HG03342 (cell line): ENCODE results near the gene SERHL2.
"Not testable (repeated sequence)": the region's sequence is repeated elsewhere in the genome, so short reads cannot be mapped to it uniquely, and the experiment has no call there.

Source experiments
- ATAC-seq: cut with Tn5 transposase; IDR thresholded peaks from one replicate; pipeline ENCODE4 v1.9.1; 2021; ENCODE audit warnings: mild to moderate bottlenecking, moderate library complexity; ENCODE audit not compliant: unreplicated experiment

SERHL2 gene, protein sequence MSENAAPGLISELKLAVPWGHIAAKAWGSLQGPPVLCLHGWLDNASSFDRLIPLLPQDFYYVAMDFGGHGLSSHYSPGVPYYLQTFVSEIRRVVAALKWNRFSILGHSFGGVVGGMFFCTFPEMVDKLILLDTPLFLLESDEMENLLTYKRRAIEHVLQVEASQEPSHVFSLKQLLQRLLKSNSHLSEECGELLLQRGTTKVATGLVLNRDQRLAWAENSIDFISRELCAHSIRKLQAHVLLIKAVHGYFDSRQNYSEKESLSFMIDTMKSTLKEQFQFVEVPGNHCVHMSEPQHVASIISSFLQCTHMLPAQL

DNA sequence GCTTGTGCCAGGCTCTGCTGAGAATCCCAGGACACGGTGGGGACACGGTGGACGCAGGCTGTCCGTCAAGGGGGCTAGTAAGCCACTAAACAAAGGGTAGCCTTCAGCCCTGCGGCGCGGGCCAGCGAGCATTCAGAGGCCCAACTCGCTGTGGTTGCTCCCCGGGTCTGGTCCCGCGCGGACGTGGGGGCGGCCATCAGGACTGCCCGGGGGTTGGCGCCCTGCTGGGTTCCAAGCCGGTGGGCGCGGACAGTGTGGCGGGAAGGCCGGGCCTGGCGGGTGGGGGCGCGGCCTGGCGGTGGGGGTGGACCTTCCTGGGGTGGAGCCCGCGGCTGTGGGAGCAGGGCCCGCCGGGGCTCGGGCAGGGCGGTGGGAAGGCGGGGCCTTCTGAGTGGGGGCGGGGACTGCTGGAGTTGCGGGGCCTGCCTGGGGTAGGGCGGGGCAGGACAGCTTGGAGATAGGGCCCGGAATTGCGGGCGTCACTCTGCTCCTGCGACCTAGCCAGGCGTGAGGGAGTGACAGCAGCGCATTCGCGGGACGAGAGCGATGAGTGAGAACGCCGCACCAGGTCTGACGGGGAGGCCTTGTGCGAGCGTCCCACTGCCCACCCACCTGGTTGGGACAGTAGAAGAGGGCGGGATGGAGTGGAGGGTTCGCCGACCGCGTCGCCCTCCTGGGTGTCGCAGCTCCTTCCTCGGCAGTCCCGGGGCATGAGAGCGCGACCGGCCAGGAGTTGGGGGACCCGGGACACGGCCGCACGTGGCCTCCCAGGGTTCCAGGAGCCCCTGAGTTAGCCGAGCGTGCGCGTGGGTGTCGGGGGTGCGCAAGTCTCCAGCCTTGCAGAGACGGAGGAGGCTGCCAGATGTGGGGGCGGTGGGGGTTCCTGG is at the start of gene SERHL2:
Gene SERHL2 (plus strand): TSS at position 482 of the 887 bp plus-strand sequence. CDS start 65 bp downstream, at position 547.
- no peak for ATAC-seq

GRCh38 chr22:42508327-42508974 is 45.3 kb upstream of the SERHL2 start:
- not testable (repeated sequence) for ATAC-seq

DNA sequence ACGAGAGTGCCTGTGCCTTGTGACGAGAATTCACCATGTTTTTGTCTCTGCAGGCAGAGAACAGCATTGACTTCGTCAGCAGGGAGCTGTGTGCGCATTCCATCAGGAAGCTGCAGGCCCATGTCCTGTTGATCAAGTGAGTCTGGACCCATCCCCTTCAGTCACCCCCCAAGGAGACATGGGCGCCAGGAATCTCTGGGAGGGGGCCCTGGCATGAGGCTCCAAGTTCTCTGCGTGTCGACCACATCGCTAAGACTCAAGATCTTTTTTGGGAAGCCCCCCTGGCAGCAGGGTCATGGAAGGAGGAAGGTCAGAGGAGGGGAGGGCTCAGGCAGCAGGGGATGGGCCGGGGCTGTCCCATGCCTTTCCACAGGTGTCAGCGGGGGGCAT is 44.8 kb upstream of the SERHL2 start:
- not testable (repeated sequence) for ATAC-seq

DNA sequence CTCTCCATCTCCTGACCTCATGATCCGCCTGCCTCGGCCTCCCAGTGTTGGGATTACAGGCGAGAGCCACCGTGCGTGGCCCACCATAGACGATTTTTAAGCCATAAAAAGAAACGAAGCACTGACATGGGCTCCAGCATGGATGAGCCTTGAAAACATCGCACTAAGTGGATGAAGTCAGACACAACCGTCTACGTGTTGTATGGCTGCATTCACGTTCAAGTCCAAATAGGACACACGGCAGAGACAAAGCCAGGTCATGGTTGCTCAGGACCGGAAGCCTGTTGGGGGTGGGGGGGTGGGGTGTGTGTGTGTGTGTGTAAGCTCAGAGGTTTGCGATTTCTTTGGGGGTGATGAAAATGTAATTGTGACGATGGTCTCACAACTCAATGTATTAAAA is 44.2 kb upstream of the SERHL2 start:
- ATAC-seq, result no peak

GRCh38 chr22:42511401-42511891 is 42.3 kb upstream of the SERHL2 start:
- ATAC-seq, result no peak

DNA sequence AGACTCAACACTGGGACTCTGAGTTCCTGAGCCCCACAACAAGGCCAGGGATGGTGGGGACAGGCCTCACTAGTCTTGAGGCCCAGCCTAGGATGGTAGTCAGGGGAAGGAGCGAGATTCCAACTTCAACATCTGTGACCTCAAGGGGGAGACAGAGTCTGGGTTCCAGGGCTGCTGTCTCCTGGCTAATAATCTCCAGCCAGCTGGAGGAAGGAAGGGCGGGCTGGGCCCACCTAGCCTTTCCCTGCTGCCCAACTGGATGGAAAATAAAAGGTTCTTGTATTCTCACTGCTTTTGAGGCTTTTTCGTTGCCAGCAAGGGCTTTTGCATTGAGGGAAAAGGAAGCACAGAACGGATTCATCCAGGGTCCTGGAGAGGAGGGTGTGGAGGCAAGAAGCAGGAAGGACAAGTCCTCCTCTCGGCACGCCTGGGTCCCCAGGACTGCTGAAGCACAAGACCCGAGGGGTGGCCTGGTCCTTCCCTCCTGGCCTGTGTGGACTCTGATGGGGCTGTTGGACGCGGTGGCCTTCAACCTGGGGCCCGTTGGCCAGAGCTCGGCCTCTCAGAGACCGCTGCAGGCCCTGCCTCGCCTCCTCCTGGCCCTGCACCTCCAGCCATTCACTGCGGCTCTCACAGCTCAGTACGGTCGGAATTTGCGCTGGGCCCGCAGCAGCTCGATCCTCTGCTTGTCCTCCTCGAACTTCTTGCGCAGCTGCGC is 41.3 kb upstream of the SERHL2 start:
- ATAC-seq, result not testable (repeated sequence)

- ATAC-seq, result not testable (repeated sequence)
Measured at GRCh38 chr22:42514331-42514730, 39.4 kb upstream of the SERHL2 start.

DNA sequence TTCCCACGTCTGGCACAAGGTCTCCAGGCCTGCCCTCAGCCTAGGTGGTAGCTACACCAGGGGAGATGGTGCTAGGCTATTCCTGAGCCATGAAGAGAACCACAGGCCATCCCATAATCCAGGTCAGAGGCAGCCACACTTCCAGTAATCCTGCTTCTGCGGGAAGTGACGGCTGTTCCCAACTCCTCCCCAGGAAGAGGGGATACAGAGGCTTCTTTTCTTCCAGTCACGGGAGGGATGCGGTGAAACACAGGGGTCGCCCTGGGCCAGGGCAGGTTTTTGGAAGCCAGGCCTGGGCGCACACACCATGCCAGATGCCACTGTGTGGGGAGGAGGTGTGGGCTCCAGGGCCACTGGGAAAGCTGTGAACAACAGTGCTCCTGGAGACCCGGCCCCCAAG is 38.5 kb upstream of the SERHL2 start:
- not testable (repeated sequence) for ATAC-seq

GRCh38 chr22:42515896-42516295 is 37.9 kb upstream of the SERHL2 start:
- no peak for ATAC-seq

GRCh38 chr22:42517103-42517502 is 36.7 kb upstream of the SERHL2 start:
- ATAC-seq, result not testable (repeated sequence)

GRCh38 chr22:42518638-42519524 is 34.9 kb upstream of the SERHL2 start:
- ATAC-seq, result not testable (repeated sequence)

GRCh38 chr22:42519525-42520401 is 34.0 kb upstream of the SERHL2 start, which contains the start of gene RRP7A:
RRP7A (minus strand) TSS chr22:42519796; CDS start chr22:42519786, 10 bp downstream.
- ATAC-seq, result peak; percentile 63

DNA sequence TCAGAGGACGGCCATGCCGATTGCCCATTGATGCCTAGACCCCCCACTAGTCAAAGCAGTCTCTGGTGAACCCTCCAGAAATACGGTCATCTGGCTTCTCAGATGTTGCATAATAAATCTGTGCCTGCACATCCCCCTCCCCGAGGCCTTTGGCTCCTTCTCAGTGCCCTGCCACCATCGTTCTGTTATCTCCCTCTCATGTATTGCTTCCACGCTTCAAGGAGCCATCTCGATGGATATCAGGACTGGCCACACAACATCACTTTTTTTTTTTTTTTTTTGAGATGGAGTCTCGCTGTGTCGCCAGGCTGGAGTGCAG is 32.6 kb upstream of the SERHL2 start:
- ATAC-seq, result no peak

DNA sequence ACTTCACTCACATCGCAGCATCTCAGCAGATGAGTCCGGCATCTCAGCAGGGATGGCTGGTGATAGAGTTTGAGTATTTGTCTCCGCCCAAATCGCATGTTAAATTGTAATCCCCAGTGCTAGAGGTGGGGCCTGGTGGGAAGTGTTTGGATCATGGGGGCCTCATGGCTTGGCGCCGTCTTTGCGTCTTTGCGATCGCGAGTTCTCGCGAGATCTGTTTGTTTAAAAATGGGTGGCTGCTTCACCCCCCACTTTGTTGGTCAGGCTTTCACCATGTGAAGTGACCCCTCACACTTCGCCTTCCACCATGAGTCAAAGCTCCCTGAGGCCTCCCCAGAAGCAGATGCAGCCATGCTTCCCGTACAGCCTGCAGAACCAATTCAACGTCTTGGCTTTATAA is 31.2 kb upstream of the SERHL2 start:
- ATAC-seq, result no peak

- peak; percentile 55 for ATAC-seq
Measured at GRCh38 chr22:42528591-42529307, 25.0 kb upstream of the SERHL2 start.

DNA sequence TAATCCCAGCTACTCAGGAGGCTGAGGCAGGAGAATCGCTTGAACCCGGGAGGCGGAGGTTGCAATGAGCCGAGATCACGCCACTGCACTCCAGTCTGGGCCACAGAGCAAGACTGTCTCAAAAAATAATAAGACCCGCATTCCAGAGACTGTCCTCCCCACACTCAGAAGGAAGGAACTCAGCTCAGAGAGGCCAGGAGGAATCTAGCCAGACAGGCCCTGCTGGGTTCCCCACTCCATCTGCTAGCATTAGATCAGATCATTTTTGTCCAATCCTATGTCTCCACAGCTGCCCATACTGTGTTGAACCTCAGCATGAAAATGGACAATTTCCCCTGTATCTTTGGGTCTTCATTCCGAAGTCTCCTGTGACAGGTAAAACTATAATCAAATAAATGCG is 24.3 kb upstream of the SERHL2 start:
- not testable (repeated sequence) for ATAC-seq

GRCh38 chr22:42531401-42532084 is 22.2 kb upstream of the SERHL2 start:
- ATAC-seq, result not testable (repeated sequence)

GRCh38 chr22:42533638-42533977 is 20.1 kb upstream of the SERHL2 start:
- no peak for ATAC-seq
